GM23248 (cell line): ENCODE results near the gene TTC28.

Experiments used
- EZH2 ChIP-seq: fragments of 200-600 bp; sonication (generic); IDR thresholded peaks from 2 replicates; pipeline ENCODE4 v1.6.1; 2018; ENCODE audit warnings: antibody characterized with exemption, mild to moderate bottlenecking; ENCODE audit not compliant: insufficient read depth, poor library complexity, severe bottlenecking
- EZH2phosphoT487 ChIP-seq: fragments of 200-600 bp; sonication (generic); IDR thresholded peaks from 2 replicates; pipeline ENCODE4 v1.6.1; 2018; ENCODE audit warnings: antibody characterized with exemption, moderate library complexity, mild to moderate bottlenecking, low read depth; ENCODE audit not compliant: insufficient read depth

- TF ChIP-seq EZH2phosphoT487, result no peak
- no peak for TF ChIP-seq EZH2
These were observed 60.4 kb downstream of the TTC28 start for GRCh38 chr22:28619236-28619635.
